Measurements from ENCODE around the gene ANHX.

DNA sequence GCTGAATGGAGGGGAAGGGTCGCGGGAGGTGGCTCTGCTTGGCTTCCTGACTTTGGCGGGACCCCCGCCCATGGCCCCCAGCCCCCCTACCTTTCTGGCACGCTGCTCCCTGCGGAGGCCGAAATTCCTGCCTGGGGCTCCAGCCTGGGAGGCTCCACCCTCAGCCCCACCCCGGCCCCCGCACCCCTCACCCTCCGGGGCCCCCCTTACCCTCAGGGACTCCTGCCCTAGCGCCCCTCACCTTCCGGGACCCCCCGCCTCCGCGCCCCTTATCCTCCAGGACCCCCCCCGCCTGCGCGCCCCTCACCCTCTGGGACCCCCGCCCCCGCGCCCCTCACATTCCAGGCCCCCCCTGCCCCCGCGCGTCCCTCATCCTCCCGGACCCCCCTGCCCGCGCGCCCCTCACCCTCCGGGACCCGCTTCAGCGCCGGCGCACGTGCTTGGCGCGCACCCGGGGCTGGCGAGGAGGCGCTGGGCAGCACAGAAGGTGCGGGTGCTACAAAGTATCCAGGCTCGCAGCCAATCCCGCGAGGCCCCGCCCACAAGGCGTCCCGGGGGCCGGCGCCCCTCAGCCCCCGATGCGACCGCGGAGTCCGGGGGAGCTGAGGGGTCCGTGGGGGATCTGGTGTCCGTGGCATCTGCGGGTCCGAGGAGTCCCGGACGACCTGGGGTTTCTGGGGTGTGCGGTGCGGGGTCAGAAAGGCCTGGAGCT, at the start of gene ANHX:
- TF ChIP-seq, protein P1, sequence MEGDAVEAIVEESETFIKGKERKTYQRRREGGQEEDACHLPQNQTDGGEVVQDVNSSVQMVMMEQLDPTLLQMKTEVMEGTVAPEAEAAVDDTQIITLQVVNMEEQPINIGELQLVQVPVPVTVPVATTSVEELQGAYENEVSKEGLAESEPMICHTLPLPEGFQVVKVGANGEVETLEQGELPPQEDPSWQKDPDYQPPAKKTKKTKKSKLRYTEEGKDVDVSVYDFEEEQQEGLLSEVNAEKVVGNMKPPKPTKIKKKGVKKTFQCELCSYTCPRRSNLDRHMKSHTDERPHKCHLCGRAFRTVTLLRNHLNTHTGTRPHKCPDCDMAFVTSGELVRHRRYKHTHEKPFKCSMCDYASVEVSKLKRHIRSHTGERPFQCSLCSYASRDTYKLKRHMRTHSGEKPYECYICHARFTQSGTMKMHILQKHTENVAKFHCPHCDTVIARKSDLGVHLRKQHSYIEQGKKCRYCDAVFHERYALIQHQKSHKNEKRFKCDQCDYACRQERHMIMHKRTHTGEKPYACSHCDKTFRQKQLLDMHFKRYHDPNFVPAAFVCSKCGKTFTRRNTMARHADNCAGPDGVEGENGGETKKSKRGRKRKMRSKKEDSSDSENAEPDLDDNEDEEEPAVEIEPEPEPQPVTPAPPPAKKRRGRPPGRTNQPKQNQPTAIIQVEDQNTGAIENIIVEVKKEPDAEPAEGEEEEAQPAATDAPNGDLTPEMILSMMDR (IDR thresholded peaks at IDR 0.05): no peak
- TF ChIP-seq POLR2A (IDR thresholded peaks at IDR 0.05): no peak
- no peak for TF ChIP-seq POLR2AphosphoS5 (IDR thresholded peaks at IDR 0.05)
- no peak for TF ChIP-seq EP300 (IDR thresholded peaks at IDR 0.05)
